Measurements from ENCODE around the gene BMPR1A.

BMPR1A gene

GRCh38 chr10:86765548-86765947, 9.1 kb downstream of the BMPR1A start:
- H4K20me1 ChIP-seq (ENCODE audit: control insufficient read depth, insufficient read depth, low read depth, low read length): no peaks in the 10 kb centered on the region
- H3K36me3 ChIP-seq (ENCODE audit: control insufficient read depth, low read length): no peaks in the 10 kb centered on the region
- no peaks in the 10 kb centered on the region for H3K79me2 ChIP-seq (ENCODE audit: control insufficient read depth, low read length)
- no peaks in the 10 kb centered on the region for H3F3A ChIP-seq (ENCODE audit: control insufficient read depth, insufficient read depth)
- TF ChIP-seq, protein P1, sequence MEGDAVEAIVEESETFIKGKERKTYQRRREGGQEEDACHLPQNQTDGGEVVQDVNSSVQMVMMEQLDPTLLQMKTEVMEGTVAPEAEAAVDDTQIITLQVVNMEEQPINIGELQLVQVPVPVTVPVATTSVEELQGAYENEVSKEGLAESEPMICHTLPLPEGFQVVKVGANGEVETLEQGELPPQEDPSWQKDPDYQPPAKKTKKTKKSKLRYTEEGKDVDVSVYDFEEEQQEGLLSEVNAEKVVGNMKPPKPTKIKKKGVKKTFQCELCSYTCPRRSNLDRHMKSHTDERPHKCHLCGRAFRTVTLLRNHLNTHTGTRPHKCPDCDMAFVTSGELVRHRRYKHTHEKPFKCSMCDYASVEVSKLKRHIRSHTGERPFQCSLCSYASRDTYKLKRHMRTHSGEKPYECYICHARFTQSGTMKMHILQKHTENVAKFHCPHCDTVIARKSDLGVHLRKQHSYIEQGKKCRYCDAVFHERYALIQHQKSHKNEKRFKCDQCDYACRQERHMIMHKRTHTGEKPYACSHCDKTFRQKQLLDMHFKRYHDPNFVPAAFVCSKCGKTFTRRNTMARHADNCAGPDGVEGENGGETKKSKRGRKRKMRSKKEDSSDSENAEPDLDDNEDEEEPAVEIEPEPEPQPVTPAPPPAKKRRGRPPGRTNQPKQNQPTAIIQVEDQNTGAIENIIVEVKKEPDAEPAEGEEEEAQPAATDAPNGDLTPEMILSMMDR (IDR thresholded peaks at IDR 0.05; ENCODE audit: low read depth, low read length, poor library complexity, severe bottlenecking): no peak
- TF ChIP-seq EZH2phosphoT487 (IDR thresholded peaks at IDR 0.05; ENCODE audit: borderline replicate concordance, low read length): no peak
- no peak overlapping the region for H3K4me3 ChIP-seq (ENCODE audit: low read length)
- H3K9me3 ChIP-seq (ENCODE audit: control insufficient read depth, insufficient read depth, low read length): no peaks in the 10 kb centered on the region
- no peak overlapping the region for H3K27ac ChIP-seq (ENCODE audit: low read depth, low read length)
- H3K27me3 ChIP-seq (ENCODE audit: control insufficient read depth, low read length): peaks cover 13% of the 10 kb centered on the region; the same call in 1 of the 2 replicates
- no peak overlapping the region for H3K4me2 ChIP-seq (ENCODE audit: low read length)
- no peaks in the 10 kb centered on the region for H3K9me2 ChIP-seq (replicated peaks; ENCODE audit: control insufficient read depth, low read length)
- H3K4me1 ChIP-seq (ENCODE audit: control insufficient read depth, low read length): no peaks in the 10 kb centered on the region

DNA sequence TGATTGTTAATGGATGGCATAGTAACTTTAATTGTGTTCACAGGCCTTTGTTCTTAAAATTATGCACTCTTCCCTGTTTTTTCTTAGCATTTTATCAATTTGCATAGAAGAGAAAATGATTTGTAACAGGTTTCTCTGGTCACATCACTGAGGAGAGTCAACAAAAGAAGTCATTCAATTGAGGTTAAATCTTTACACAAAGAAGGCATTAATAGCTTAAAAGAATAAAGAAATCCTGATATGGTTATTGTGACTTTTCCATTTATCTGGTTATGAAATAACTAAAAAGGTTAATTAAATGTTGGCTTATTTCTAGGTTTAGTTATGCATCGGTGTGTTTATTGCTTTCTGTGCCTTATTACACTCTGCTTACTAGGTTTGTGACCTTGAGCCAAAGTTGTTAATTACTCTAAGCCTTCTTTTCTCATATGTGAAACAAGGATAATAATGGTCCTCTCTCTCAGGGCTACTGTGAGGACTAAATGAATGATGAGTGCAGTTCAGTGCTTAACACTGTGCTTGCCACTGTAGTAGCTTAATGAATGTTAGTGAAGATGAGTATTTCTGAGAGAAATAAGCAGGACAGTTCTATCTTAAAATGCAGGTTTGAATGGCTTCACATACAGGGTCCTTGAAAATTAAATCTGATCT, 12.1 kb downstream of the BMPR1A start:
- no peaks in the 10 kb centered on the region for H3K9me3 ChIP-seq (ENCODE audit: control insufficient read depth, insufficient read depth, low read length)
- H3F3A ChIP-seq (ENCODE audit: control insufficient read depth, insufficient read depth): no peaks in the 10 kb centered on the region
- H3K4me3 ChIP-seq (ENCODE audit: low read length): no peak overlapping the region
- no peaks in the 10 kb centered on the region for H3K79me2 ChIP-seq (ENCODE audit: control insufficient read depth, low read length)
- H3K9me2 ChIP-seq (replicated peaks; ENCODE audit: control insufficient read depth, low read length): no peaks in the 10 kb centered on the region
- no peaks in the 10 kb centered on the region for H3K36me3 ChIP-seq (ENCODE audit: control insufficient read depth, low read length)
- TF ChIP-seq, protein P1 (IDR thresholded peaks at IDR 0.05; ENCODE audit: low read depth, low read length, poor library complexity, severe bottlenecking): no peak
- no peak for TF ChIP-seq EZH2phosphoT487 (IDR thresholded peaks at IDR 0.05; ENCODE audit: borderline replicate concordance, low read length)
- 0 out of 2 replicates have a peak, but pooled peaks cover 3% of the 10 kb centered on the region for H4K20me1 ChIP-seq (ENCODE audit: control insufficient read depth, insufficient read depth, low read depth, low read length)
- H3K4me1 ChIP-seq (ENCODE audit: control insufficient read depth, low read length): no peaks in the 10 kb centered on the region
- H3K27me3 ChIP-seq (ENCODE audit: control insufficient read depth, low read length): peaks cover 8% of the 10 kb centered on the region; the same call in 1 of the 2 replicates
- no peak overlapping the region for H3K27ac ChIP-seq (ENCODE audit: low read depth, low read length)
- no peak overlapping the region for H3K4me2 ChIP-seq (ENCODE audit: low read length)

DNA sequence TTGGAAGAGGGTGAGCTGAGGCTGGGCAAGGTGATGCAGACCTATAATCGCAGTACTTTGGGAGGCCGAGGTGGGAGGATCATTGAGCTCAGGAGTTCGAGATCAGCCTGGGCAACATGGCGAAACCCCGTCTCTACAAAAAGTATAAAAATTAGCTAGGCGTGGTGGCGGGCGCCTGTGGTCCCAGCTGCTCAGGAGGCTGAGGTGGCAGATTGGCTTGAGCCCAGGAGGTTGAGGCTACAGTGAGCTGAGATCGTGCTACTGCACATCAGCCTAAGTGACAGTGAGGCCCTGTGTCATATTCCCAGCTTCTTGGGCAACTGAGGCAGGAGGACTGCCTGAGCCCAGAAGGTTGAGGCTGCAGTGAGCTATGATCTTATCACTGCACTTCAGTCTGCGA, 13.6 kb downstream of the BMPR1A start:
- Histone ChIP-seq H4K20me1 (ENCODE audit: control insufficient read depth, insufficient read depth, low read depth, low read length) (0 out of 2 replicates have a peak, but pooled peaks cover 3% of the 10 kb centered on the region), H3K27ac (ENCODE audit: low read depth, low read length) (no peak overlapping the region), H3K4me3 (ENCODE audit: low read length) (no peak overlapping the region), H3K4me2 (ENCODE audit: low read length) (no peak overlapping the region), H3K4me1 (ENCODE audit: control insufficient read depth, low read length) (no peaks in the 10 kb centered on the region), H3K36me3 (ENCODE audit: control insufficient read depth, low read length) (no peaks in the 10 kb centered on the region), H3K9me2 (replicated peaks; ENCODE audit: control insufficient read depth, low read length) (no peaks in the 10 kb centered on the region), H3K9me3 (ENCODE audit: control insufficient read depth, insufficient read depth, low read length) (no peaks in the 10 kb centered on the region), H3K79me2 (ENCODE audit: control insufficient read depth, low read length) (no peaks in the 10 kb centered on the region), H3F3A (ENCODE audit: control insufficient read depth, insufficient read depth) (no peaks in the 10 kb centered on the region), H3K27me3 (ENCODE audit: control insufficient read depth, low read length) (peaks cover 8% of the 10 kb centered on the region; the same call in 1 of the 2 replicates)
- TF ChIP-seq EZH2phosphoT487 (IDR thresholded peaks at IDR 0.05; ENCODE audit: borderline replicate concordance, low read length): no peak
- TF ChIP-seq, protein P1 (IDR thresholded peaks at IDR 0.05; ENCODE audit: low read depth, low read length, poor library complexity, severe bottlenecking): no peak

Measured in DOHH2 (cell line).